GM06990 (cell line): Measurements from ENCODE around the gene MYZAP.

Experiments
- DNase-seq: peaks from one replicate; pipeline ENCODE4 v3.0.0-alpha.2; 2011; ENCODE audit not compliant: insufficient read length; ENCODE audit errors: extremely low read depth
- H3K27me3 ChIP-seq: replicated peaks from 2 replicates; pipeline ENCODE4 v1.6.0; 2011; ENCODE audit warnings: low read length; ENCODE audit not compliant: control insufficient read depth, insufficient read depth
- H3K36me3 ChIP-seq: 2 replicates; pipeline ENCODE4 v1.5.1; 2011; ENCODE audit warnings: low read length; ENCODE audit not compliant: control insufficient read depth, insufficient read depth
- H3K4me3 ChIP-seq: replicated peaks from 2 replicates; pipeline ENCODE4 v1.5.1; 2011; ENCODE audit warnings: low read depth, mild to moderate bottlenecking, control low read depth, low read length
- TF ChIP-seq, protein P1 (sequence below): IDR thresholded peaks from 2 replicates; pipeline ENCODE4 v1.5.1; 2011; ENCODE audit warnings: low read length, control low read depth, mild to moderate bottlenecking, inconsistent platforms; ENCODE audit not compliant: insufficient read depth, poor library complexity, severe bottlenecking

MYZAP gene

DNA sequence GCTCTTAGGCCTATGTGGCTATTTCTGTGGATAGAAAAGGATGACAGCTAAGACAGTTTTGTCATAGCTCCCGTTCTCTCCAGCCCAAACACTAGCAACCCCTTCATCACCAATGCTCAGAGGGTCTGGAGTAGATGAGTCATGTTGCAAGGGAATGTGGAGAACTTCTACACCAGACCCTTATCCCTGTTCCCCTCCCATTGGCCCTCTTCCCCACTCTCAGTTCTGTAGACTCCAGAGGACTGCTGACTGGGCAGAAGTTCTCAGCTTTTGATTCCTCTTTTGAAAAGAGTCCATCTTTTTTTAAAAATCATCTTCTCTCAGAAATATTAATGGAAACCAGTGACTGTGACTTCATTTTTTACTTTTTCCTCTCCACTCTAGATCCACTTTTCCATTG is 2.4 kb upstream of the MYZAP start:
- no peaks in the 10 kb centered on the region for H3K36me3 ChIP-seq
- no peak overlapping the region for H3K4me3 ChIP-seq
- H3K27me3 ChIP-seq: peaks cover 2% of the 10 kb centered on the region
- no peak for DNase-seq
- TF ChIP-seq, protein P1, sequence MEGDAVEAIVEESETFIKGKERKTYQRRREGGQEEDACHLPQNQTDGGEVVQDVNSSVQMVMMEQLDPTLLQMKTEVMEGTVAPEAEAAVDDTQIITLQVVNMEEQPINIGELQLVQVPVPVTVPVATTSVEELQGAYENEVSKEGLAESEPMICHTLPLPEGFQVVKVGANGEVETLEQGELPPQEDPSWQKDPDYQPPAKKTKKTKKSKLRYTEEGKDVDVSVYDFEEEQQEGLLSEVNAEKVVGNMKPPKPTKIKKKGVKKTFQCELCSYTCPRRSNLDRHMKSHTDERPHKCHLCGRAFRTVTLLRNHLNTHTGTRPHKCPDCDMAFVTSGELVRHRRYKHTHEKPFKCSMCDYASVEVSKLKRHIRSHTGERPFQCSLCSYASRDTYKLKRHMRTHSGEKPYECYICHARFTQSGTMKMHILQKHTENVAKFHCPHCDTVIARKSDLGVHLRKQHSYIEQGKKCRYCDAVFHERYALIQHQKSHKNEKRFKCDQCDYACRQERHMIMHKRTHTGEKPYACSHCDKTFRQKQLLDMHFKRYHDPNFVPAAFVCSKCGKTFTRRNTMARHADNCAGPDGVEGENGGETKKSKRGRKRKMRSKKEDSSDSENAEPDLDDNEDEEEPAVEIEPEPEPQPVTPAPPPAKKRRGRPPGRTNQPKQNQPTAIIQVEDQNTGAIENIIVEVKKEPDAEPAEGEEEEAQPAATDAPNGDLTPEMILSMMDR: no peak

DNA sequence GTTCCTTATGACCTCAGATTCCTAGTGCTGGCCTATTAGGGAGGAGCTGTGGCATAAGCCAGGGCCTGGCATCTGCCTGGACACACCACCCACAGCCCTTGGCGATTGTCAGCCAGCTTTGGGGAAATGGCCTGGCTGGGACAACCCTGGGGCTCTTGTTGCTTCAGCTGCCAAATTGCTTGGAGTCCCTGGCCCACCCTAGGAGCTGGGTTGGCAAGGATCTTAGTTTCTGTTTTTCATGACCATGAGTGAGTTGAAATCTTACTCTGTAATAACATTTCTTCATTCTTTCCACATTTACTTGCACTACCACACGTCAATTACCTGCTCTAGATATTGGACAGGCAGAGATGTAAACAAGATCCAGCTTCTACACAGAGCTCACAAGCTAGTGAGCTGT is 1.9 kb upstream of the MYZAP start:
- H3K27me3 ChIP-seq: peaks cover 2% of the 10 kb centered on the region
- no peak for DNase-seq
- no peaks in the 10 kb centered on the region for H3K36me3 ChIP-seq
- TF ChIP-seq, protein P1: no peak
- no peak overlapping the region for H3K4me3 ChIP-seq

DNA sequence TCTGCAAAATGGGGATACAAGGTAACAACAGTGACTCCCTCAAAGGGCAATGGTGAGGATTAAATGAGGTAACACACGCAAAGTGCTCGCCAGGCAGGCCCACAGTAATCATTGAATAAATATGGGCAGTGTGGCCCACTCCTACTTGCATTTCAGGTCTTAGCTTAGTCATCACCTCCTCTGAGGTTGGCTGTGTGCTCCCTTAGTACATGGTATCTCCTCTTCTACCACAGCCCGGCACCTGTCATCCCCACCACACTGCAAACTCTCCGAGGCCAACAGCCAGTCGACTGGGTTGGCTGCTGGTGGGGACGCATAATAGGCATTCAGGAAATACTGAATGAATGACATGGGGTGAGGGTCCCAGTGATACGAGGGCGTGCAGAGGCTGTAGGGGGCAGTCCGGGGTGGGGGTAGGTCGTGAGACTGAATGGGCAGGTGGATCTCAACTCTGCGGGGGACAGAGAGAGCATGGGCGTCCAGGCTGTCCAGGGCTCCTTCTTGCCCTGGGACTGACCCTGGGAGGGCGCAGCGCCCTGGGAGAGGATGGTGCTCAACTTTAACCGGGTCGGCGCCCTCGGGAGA is 375 bp upstream of the MYZAP start:
- peak; percentile 3 for DNase-seq
- Histone ChIP-seq H3K36me3 (no peaks in the 10 kb centered on the region), H3K27me3 (peaks cover 3% of the 10 kb centered on the region), H3K4me3 (no peak overlapping the region)
- TF ChIP-seq, protein P1: no peak

DNA sequence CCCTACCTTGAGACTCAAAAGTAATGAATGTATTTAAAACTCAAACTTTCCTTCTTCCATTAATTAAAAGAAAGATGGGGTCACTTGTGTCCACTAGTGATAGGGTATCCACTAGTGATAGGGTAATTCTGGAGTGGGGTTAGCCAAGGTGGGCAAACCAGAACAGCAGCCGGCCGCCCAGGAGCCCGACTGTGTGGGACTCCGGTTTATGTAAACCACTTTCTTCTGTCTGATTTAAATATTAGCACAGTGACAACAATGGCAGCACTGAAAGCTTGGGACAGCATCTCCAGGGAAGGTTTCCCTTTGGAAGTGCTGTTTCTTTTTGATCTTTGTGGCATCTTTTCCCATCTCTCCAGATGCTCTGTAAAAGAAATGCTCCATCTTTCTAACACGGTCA is 722 bp downstream of the MYZAP start:
- H3K36me3 ChIP-seq: no peaks in the 10 kb centered on the region
- peaks cover 3% of the 10 kb centered on the region for H3K27me3 ChIP-seq
- DNase-seq: no peak
- TF ChIP-seq, protein P1: no peak
- no peak overlapping the region for H3K4me3 ChIP-seq

DNA sequence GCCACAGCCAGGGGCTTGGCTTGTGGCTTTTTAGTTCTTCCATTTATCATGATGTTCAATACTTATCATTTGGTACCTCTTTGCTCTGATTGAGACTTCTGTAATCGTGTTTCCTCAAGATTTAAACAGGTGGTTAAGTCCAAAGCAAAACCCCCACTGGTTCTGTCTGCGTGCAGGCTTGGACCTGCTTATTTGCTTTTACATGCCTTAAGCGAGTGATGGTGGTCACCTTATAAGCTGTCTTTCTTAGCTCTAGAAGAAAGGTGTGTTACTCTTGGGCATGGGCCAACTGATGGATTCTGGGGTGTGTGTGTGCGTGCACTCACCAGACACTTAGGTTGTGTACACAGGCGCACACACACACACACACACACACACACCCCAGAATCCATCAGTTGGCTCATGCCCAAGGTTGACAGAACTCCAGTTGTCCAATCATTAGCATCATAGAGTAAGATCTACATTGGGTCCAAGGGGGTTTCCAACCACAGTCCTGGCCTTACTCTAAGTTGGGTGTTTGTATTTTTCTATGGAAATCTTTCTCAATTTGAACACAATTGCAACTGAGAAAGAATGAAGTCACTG is 1.2 kb downstream of the MYZAP start:
- H3K4me3 ChIP-seq: no peak overlapping the region
- TF ChIP-seq, protein P1: no peak
- DNase-seq: no peak

More for the DNA sequence above, 1.2 kb downstream of the MYZAP start:
- peaks cover 3% of the 10 kb centered on the region for H3K27me3 ChIP-seq
- H3K36me3 ChIP-seq: no peaks in the 10 kb centered on the region
